Measurements from ENCODE around the gene CRISP2.

GRCh38 chr6:49693512-49693911 lies 19.8 kb downstream of the CRISP2 start:
- TF ChIP-seq POLR2AphosphoS5 (IDR thresholded peaks at IDR 0.05; ENCODE audit: borderline replicate concordance, low read depth, low read length) (no peak), FOXP2 (optimal IDR thresholded peaks at IDR 0.05; ENCODE audit: control extremely low read depth, extremely low read length, insufficient read depth) (no peak), EZH2 (IDR thresholded peaks at IDR 0.05) (no peak)
